Lower leg skin (tissue), 4 donors: Measurements from ENCODE around the gene C16orf96. TPM values are rescaled to one million over a fixed set of nuclear protein-coding genes. Genes with fewer than 3 reads are reported as not detected.

Experiments
- DNase-seq, 2 donors: peaks; one replicate each; pipeline ENCODE4 v3.0.0-alpha.2; 2019; ENCODE audit warnings: low spot score in 2 of 2
- H3K4me3 ChIP-seq: fragments of 200-600 bp; sonication (generic); 2 replicates; pipeline ENCODE4 v1.5.1; 2017; ENCODE audit warnings: mild to moderate bottlenecking, low read depth; ENCODE audit not compliant: poor library complexity, severe bottlenecking
- POLR2A ChIP-seq, 2 donors: fragments of 450-650 bp; IDR thresholded peaks; one replicate each; pipeline ENCODE4 v1.6.1; 2016 to 2017; ENCODE audit warnings: antibody characterized with exemption in 2 of 2, mild to moderate bottlenecking in 1 of 2, moderate library complexity in 1 of 2
- WGBS, 2 donors: methylation state at CpG; one replicate each; pipeline ENCODE4 v1.1.5; 2018; 5-methylcytosine and 5-hydroxymethylcytosine counted together
- intact Hi-C: fragments of 100-400 bp; cut with DNase I; formaldehyde crosslinking; loops from one replicate; pipeline ENCODE4 v1.15.0; 2023; ENCODE audit warnings: low total_unique reads
- total RNA-seq, 4 donors: library from RNA; depleted of rRNA; stranded (reverse); fragments of >200 nt; gene quantifications; one replicate each; pipeline ENCODE4 v1.1.0, GENCODE V29; 2016
- TF ChIP-seq, protein P1 (sequence below), 3 donors: fragments of 450-650 bp; IDR thresholded peaks; one replicate each; pipeline ENCODE4 v1.5.1; 2016; ENCODE audit warnings: antibody characterized with exemption in 3 of 3, mild to moderate bottlenecking in 3 of 3, moderate library complexity in 2 of 3

C16orf96 gene
- total RNA-seq, 4 donors from 2014 or later, result 0.08 to 0.49 (median 0.29) TPM

DNA sequence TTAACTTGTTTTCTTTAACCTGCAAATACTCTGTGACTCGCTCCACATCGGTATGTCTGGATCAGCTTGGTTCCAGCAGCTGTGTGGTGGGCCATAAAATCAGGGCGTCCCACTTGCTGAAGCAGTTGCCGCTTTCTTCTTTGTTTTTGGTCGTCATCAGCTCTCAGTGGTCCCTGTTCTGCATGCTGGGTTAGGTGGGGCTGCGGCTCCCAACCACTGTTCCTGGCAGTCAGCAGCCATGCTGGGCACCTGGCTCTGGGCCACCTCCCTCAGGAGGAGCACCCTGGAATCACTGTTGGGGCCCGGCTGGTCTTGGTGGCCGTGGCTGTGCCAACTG, 91.5 kb downstream of the C16orf96 start:
- no peak for TF ChIP-seq POLR2A (IDR thresholded peaks at IDR 0.05)
- TF ChIP-seq, protein P1, sequence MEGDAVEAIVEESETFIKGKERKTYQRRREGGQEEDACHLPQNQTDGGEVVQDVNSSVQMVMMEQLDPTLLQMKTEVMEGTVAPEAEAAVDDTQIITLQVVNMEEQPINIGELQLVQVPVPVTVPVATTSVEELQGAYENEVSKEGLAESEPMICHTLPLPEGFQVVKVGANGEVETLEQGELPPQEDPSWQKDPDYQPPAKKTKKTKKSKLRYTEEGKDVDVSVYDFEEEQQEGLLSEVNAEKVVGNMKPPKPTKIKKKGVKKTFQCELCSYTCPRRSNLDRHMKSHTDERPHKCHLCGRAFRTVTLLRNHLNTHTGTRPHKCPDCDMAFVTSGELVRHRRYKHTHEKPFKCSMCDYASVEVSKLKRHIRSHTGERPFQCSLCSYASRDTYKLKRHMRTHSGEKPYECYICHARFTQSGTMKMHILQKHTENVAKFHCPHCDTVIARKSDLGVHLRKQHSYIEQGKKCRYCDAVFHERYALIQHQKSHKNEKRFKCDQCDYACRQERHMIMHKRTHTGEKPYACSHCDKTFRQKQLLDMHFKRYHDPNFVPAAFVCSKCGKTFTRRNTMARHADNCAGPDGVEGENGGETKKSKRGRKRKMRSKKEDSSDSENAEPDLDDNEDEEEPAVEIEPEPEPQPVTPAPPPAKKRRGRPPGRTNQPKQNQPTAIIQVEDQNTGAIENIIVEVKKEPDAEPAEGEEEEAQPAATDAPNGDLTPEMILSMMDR (IDR thresholded peaks at IDR 0.05), result no peak
- 94 to 95% methylated on average over 8 of the region's 8 CpGs for WGBS, 2 donors
- H3K4me3 ChIP-seq, result no peak overlapping the region
- DNase-seq, result no peak
- intact Hi-C loops, result no loop called here

- no peak overlapping the region for H3K4me3 ChIP-seq
- 94 to 95% methylated on average over 13 of the region's 13 CpGs for WGBS, 2 donors
- TF ChIP-seq POLR2A (IDR thresholded peaks at IDR 0.05), result no peak
- TF ChIP-seq, protein P1 (IDR thresholded peaks at IDR 0.05), result no peak
- no peak for DNase-seq
- intact Hi-C loops, result no loop called here
Observed at GRCh38 chr16:4648917-4649316, 92.8 kb downstream of the C16orf96 start.

GRCh38 chr16:4649744-4650442, 93.8 kb downstream of the C16orf96 start:
- no peak for DNase-seq
- TF ChIP-seq, protein P1 (IDR thresholded peaks at IDR 0.05), result no peak
- no peak for TF ChIP-seq POLR2A (IDR thresholded peaks at IDR 0.05)
- H3K4me3 ChIP-seq, result no peak overlapping the region
- intact Hi-C loops, result no loop called here
- WGBS, 2 donors, result 91 to 92% methylated on average over 23 to 25 of the region's 25 CpGs

Other genes with a start within 250 kb of the C16orf96 start
- gene GLIS2, start 240.3 kb upstream of the C16orf96 start, total RNA-seq, result 1 to 10 TPM; 1.3 to 2.6 (median 2.2) TPM
- gene PAM16, start 205.0 kb upstream of the C16orf96 start, total RNA-seq, result 10 to 100 TPM; 26.2 to 64.5 (median 40.9) TPM
- 10 to 100 TPM; 35.6 to 52.8 (median 46.7) TPM for gene VASN, start 184.5 kb upstream of the C16orf96 start, total RNA-seq
- 10 to 100 TPM; 18.4 to 39.0 (median 22.7) TPM for gene CORO7, start 139.7 kb upstream of the C16orf96 start, total RNA-seq
- gene DNAJA3, start 130.5 kb upstream of the C16orf96 start, total RNA-seq, result 10 to 100 TPM; 37.4 to 44.1 (median 40.8) TPM
- 10 to 100 TPM; 51.9 to 72.8 (median 58.2) TPM for gene NMRAL1, start 81.7 kb upstream of the C16orf96 start, total RNA-seq
- gene HMOX2, start 79.9 kb upstream of the C16orf96 start, total RNA-seq, result 10 to 100 TPM; 48.8 to 70.6 (median 59.0) TPM
- 10 to 100 TPM in 3 of 4 donors, 1 to 10 TPM in 1; 9.9 to 18.4 (median 15.0) TPM for gene CDIP1, start 17.6 kb upstream of the C16orf96 start, total RNA-seq
- 10 to 100 TPM in 3 of 4 donors, 1 to 10 TPM in 1; 9.8 to 14.9 (median 14.3) TPM for gene UBALD1, start 58.5 kb downstream of the C16orf96 start, total RNA-seq
- gene MGRN1, start 68.5 kb downstream of the C16orf96 start, total RNA-seq, result 10 to 100 TPM; 35.3 to 53.4 (median 40.1) TPM
- 10 to 100 TPM; 18.5 to 27.8 (median 23.6) TPM for gene NUDT16L1, start 137.2 kb downstream of the C16orf96 start, total RNA-seq
- 10 to 100 TPM; 10.4 to 28.8 (median 17.4) TPM for gene ANKS3, start 177.9 kb downstream of the C16orf96 start, total RNA-seq
- gene DNAAF8, start 178.2 kb downstream of the C16orf96 start, total RNA-seq, result 1 to 10 TPM in 1 of 4 donors, under 1 TPM in 1, not detected in 2; 0.16 to 1.4 TPM
- 10 to 100 TPM; 12.6 to 23.3 (median 20.5) TPM for gene ZNF500, start 210.8 kb downstream of the C16orf96 start, total RNA-seq
- not detected for gene SEPTIN12, start 232.0 kb downstream of the C16orf96 start, total RNA-seq
- gene SMIM22, start 239.0 kb downstream of the C16orf96 start, total RNA-seq, result 10 to 100 TPM in 1 of 4 donors, 1 to 10 TPM in 2, not detected in 1; 6.6 to 10.6 (median 7.6) TPM
- 10 to 100 TPM in 2 of 4 donors, 1 to 10 TPM in 2; 7.3 to 15.8 (median 10.2) TPM for gene ROGDI, start 246.3 kb downstream of the C16orf96 start, total RNA-seq